Measurements from ENCODE around the gene ICOSLG. TPM values are rescaled to one million over a fixed set of nuclear protein-coding genes. Genes with fewer than 3 reads are reported as not detected.
"Not testable (repeated sequence)": the region's sequence is repeated elsewhere in the genome, so short reads cannot be mapped to it uniquely, and the experiment has no call there.

ICOSLG gene
- 15.4 TPM for total RNA-seq

- H3K27me3 ChIP-seq (ENCODE audit: insufficient read depth, low read length); H3K9me3 ChIP-seq (ENCODE audit: low read depth, low read length); H3K4me1 ChIP-seq (ENCODE audit: insufficient read depth, low read length); H3K4me3 ChIP-seq (ENCODE audit: low read length): not testable (repeated sequence)
Observed at GRCh38 chr21:44240842-44241241, at the start of gene ICOSLG. Gene ICOSLG, minus strand, starts transcription at chr21:44240943. Its CDS starts 126 bp downstream, at chr21:44240817.

DNA sequence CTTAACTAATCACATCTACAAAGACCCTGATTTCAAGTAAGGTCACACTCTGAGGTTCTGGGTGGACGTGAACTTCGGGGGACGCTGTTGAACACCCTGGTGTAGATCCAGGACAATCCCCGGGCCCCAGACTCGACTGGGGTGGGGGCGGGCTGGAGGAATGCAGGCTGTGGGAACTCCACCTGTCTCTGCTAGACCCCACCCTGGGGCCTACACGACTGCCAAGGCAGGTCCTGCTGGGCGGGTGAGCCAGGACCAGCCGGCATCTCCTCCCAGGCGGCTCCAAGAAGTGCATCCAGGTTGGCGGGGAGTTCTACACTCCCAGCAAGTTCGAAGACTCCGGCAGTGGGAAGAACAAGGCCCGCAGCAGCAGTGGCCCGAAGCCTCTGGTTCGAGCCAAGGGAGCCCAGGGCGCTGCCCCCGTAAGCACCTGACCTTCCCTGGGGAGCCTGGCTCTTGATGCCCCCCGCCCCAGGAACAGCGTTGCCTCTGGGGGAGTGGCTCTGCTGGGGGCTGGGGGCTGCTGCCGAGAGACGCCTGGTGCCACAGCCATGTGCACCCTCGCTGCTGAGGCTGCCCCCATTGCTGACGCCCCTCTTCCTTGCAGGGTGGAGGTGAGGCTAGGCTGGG is 48.8 kb upstream of the ICOSLG start:
- no peaks in the 10 kb centered on the region for H3K9me3 ChIP-seq (ENCODE audit: low read depth, low read length)

GRCh38 chr21:44288251-44289110 is 47.7 kb upstream of the ICOSLG start:
- Histone ChIP-seq H3K4me3 (ENCODE audit: low read length) (no peak overlapping the region), H3K4me1 (ENCODE audit: insufficient read depth, low read length) (no peaks in the 10 kb centered on the region), H3K27me3 (ENCODE audit: insufficient read depth, low read length) (no peaks in the 10 kb centered on the region)

More for the DNA sequence above, 48.8 kb upstream of the ICOSLG start:
- Histone ChIP-seq H3K4me3 (ENCODE audit: low read length) (no peak overlapping the region), H3K4me1 (ENCODE audit: insufficient read depth, low read length) (peaks cover 3% of the 10 kb centered on the region), H3K27me3 (ENCODE audit: insufficient read depth, low read length) (no peaks in the 10 kb centered on the region)

DNA sequence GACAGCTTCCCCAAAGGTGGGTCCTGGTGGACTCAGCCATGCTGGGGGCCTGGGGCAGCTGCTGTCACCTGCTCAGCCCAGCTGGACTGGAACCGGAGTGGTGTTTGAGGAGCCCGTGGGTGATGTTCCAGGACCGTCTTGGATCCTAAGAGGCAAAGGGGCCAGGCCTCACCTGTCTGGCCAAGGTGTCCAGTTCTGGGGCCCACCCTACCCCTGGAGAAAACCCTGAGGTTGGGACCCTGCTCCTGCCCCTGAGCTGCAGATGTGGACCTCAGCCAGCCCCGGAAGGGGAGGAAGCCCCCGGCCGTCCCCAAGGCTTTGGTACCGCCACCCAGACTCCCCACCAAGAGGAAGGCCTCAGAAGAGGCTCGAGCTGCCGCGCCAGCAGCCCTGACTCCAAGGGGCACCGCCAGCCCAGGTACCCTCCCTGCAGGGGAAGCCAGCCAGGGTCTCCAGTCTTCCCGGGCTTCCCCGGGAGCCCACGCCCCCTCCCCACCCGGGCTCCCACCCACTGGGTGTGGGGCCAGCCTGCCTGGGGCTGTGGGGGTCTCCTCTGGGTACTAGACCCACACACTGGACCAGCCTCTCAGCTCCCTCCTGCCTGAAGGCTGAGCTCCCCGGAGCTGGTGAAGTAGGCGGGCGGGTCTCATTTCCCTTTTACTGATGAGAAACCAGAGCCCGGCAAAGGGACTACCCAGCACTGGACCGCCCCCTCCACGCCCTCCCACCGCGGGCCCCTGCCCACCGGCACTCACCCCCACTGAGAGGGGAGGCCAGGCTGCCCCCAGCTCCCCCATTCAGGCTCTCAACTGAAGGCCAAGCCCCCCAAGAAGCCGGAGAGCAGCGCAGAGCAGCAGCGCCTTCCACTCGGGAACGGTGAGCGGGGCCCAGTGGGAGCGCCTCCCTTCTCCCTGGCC is 46.2 kb upstream of the ICOSLG start:
- H3K27me3 ChIP-seq (ENCODE audit: insufficient read depth, low read length): no peaks in the 10 kb centered on the region
- no peak overlapping the region for H3K4me3 ChIP-seq (ENCODE audit: low read length)
- H3K9me3 ChIP-seq (ENCODE audit: low read depth, low read length): no peaks in the 10 kb centered on the region
- H3K4me1 ChIP-seq (ENCODE audit: insufficient read depth, low read length): no peaks in the 10 kb centered on the region

More at GRCh38 chr21:44288251-44289110, 47.7 kb upstream of the ICOSLG start:
- no peaks in the 10 kb centered on the region for H3K9me3 ChIP-seq (ENCODE audit: low read depth, low read length)

DNA sequence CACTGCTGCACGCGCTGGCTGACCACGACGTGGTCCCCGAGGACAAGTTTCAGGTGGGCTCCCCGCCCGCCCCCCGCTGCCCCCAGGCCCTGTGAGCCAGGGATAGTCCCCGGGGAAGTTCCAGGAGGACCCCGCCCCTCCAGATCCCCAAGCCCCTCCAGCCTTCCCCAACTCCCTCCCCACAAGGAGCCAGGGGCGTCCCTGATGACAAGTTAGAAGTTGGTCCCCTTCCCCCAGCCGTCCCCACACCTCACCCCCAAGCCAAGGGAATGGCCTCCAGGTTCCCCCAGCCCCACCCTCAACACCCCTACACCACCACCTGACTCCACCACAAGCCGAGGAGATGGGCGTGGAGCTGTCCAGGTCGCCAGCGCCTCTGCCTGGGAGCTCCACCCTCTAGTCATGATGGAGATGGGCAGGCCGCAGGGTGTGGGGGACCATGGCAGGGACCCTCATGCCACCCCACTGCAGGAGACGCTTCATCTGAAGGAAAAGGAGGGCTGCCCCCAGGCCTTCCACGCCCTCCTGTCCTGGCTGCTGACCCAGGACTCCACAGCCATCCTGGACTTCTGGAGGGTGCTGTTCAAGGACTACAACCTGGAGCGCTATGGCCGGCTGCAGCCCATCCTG is 45.5 kb upstream of the ICOSLG start:
- H3K27me3 ChIP-seq (ENCODE audit: insufficient read depth, low read length): no peaks in the 10 kb centered on the region
- no peaks in the 10 kb centered on the region for H3K9me3 ChIP-seq (ENCODE audit: low read depth, low read length)
- no peak overlapping the region for H3K4me3 ChIP-seq (ENCODE audit: low read length)
- no peaks in the 10 kb centered on the region for H3K4me1 ChIP-seq (ENCODE audit: insufficient read depth, low read length)

DNA sequence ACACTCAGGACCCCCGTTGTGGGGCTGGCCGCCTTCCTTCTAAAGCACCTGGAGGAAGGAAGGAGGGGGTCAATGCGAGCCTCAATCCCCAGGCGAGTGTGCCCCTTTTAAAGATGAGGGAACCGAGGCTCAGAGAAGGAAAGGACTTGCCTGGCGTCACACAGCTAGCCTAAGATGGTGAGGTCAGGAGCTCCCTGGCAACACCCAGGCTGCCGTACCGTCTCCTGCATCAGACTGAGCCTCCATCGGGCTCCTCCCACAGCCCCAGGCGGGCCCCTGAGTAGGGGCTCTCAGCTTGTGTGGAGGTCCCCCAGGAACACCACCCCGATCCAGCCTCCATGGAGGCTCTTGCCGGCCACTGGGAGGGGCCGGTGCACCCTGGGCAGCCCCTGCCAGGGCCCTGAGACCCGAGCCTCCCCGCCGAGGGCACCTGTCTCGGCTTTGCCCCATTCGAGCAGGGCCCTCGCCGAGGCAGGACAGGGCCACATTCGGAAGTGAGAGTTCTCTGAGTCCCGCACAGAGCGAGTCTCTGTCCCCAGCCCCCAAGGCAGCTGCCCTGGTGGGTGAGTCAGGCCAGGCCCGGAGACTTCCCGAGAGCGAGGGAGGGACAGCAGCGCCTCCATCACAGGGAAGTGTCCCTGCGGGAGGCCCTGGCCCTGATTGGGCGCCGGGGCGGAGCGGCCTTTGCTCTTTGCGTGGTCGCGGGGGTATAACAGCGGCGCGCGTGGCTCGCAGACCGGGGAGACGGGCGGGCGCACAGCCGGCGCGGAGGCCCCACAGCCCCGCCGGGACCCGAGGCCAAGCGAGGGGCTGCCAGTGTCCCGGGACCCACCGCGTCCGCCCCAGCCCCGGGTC is 44.6 kb upstream of the ICOSLG start, which contains the start of gene AIRE:
TSS of gene AIRE (plus strand) at position 739 of the 855 bp plus-strand sequence. CDS start 131 bp downstream, outside the sequence.
- Histone ChIP-seq H3K9me3 (ENCODE audit: low read depth, low read length) (no peaks in the 10 kb centered on the region), H3K27me3 (ENCODE audit: insufficient read depth, low read length) (no peaks in the 10 kb centered on the region), H3K4me1 (ENCODE audit: insufficient read depth, low read length) (no peaks in the 10 kb centered on the region), H3K4me3 (ENCODE audit: low read length) (no peak within 1 kb of the TSS)

DNA sequence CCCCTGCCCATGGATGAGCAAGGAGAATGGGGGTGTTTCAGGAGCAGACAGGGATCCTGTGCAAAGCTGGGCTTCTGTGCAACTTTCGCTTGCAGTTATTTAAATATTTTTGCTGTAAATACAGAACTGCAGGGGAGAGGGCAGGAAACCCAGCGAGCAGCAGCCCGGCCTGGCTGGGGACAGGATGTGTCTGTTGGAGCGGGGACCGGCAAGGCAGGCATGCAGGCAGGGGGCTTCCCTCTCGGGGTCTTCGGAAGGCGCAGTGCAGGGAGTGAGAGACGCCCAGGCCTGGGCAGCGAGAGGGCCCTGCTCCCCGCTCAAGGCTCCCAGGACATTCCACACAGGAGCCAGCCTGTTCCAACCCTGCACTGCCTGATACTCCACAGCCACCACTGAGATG is 43.2 kb upstream of the ICOSLG start:
- no peaks in the 10 kb centered on the region for H3K4me1 ChIP-seq (ENCODE audit: insufficient read depth, low read length)
- no peak overlapping the region for H3K4me3 ChIP-seq (ENCODE audit: low read length)
- H3K27me3 ChIP-seq (ENCODE audit: insufficient read depth, low read length): no peaks in the 10 kb centered on the region
- no peaks in the 10 kb centered on the region for H3K9me3 ChIP-seq (ENCODE audit: low read depth, low read length)

GRCh38 chr21:44283211-44283785 is 42.6 kb upstream of the ICOSLG start:
- H3K4me1 ChIP-seq (ENCODE audit: insufficient read depth, low read length); H3K4me3 ChIP-seq (ENCODE audit: low read length); H3K27me3 ChIP-seq (ENCODE audit: insufficient read depth, low read length); H3K9me3 ChIP-seq (ENCODE audit: low read depth, low read length): not testable (repeated sequence)

- Histone ChIP-seq H3K27me3 (ENCODE audit: insufficient read depth, low read length) (no peaks in the 10 kb centered on the region), H3K4me3 (ENCODE audit: low read length) (no peak overlapping the region), H3K4me1 (ENCODE audit: insufficient read depth, low read length) (no peaks in the 10 kb centered on the region), H3K9me3 (ENCODE audit: low read depth, low read length) (no peaks in the 10 kb centered on the region)
Observed at GRCh38 chr21:44282370-44282769, 41.6 kb upstream of the ICOSLG start.

- no peaks in the 10 kb centered on the region for H3K27me3 ChIP-seq (ENCODE audit: insufficient read depth, low read length)
- no peaks in the 10 kb centered on the region for H3K9me3 ChIP-seq (ENCODE audit: low read depth, low read length)
- H3K4me1 ChIP-seq (ENCODE audit: insufficient read depth, low read length): no peaks in the 10 kb centered on the region
- no peak overlapping the region for H3K4me3 ChIP-seq (ENCODE audit: low read length)
Observed at GRCh38 chr21:44281801-44282200, 41.1 kb upstream of the ICOSLG start.

GRCh38 chr21:44279354-44280260 is 38.9 kb upstream of the ICOSLG start:
- Histone ChIP-seq H3K4me3 (ENCODE audit: low read length) (no peak overlapping the region), H3K9me3 (ENCODE audit: low read depth, low read length) (no peaks in the 10 kb centered on the region), H3K27me3 (ENCODE audit: insufficient read depth, low read length) (no peaks in the 10 kb centered on the region), H3K4me1 (ENCODE audit: insufficient read depth, low read length) (no peaks in the 10 kb centered on the region)

DNA sequence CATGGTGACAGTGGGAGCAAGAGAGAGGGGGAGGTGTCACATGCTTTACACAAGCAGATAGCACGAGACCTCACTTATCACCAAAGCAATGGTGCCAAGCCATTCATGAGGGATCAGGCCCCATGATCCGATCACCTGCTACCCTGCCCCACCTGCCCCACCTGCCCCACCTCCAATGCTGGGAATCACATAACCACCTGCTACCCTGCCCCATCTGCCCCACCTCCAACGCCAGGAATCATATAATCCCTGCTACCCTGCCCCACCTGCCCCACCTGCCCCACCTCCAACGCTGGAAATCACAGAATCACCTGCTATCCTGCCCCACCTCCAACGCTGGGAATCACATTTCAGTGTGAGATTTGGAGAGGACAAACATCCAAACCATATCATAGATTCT is 34.3 kb upstream of the ICOSLG start:
- Histone ChIP-seq H3K4me3 (ENCODE audit: low read length) (no peak overlapping the region), H3K4me1 (ENCODE audit: insufficient read depth, low read length) (no peaks in the 10 kb centered on the region), H3K9me3 (ENCODE audit: low read depth, low read length) (no peaks in the 10 kb centered on the region), H3K27me3 (ENCODE audit: insufficient read depth, low read length) (no peaks in the 10 kb centered on the region)

DNA sequence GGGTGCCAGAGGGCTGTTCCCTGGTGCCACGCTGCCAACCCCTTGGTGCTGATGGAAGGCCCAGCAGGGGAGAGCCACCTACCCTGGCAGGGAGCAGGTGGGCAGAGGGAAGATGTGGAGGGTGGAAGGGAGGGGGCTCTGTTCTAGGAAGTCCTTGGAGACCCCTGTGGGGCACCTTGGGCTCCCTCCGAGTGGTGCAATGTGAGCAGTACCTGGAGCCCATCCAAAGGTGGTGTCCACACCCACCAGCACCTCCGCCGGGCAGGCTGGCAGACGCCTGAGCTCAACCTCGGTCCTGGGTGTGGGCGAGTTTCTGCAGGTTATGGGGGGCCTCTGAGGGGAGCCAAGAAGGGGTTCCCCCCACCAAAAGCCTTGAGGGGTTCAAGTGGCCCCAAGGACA is 32.3 kb upstream of the ICOSLG start:
- H3K4me1 ChIP-seq (ENCODE audit: insufficient read depth, low read length): no peaks in the 10 kb centered on the region
- H3K4me3 ChIP-seq (ENCODE audit: low read length): no peak overlapping the region
- H3K27me3 ChIP-seq (ENCODE audit: insufficient read depth, low read length): no peaks in the 10 kb centered on the region
- no peaks in the 10 kb centered on the region for H3K9me3 ChIP-seq (ENCODE audit: low read depth, low read length)

Data from mononuclear cell (primary cell).